Stimulated activated naive CD4-positive, alpha-beta T cell treated with Interleukin-2 at 50 U/mL for 16 hours (primary cell): ENCODE measurements around the gene ARVCF.
"Not testable (repeated sequence)": the region's sequence is repeated elsewhere in the genome, so short reads cannot be mapped to it uniquely, and the experiment has no call there.

ENCODE experiments used
- DNase-seq: peaks from one replicate; lab custom pipeline; 2025; lab: John Stamatoyannopoulos, UW

ARVCF gene

GRCh38 chr22:19936513-19936912 lies 80.1 kb downstream of the ARVCF start:
- no peak for DNase-seq

DNA sequence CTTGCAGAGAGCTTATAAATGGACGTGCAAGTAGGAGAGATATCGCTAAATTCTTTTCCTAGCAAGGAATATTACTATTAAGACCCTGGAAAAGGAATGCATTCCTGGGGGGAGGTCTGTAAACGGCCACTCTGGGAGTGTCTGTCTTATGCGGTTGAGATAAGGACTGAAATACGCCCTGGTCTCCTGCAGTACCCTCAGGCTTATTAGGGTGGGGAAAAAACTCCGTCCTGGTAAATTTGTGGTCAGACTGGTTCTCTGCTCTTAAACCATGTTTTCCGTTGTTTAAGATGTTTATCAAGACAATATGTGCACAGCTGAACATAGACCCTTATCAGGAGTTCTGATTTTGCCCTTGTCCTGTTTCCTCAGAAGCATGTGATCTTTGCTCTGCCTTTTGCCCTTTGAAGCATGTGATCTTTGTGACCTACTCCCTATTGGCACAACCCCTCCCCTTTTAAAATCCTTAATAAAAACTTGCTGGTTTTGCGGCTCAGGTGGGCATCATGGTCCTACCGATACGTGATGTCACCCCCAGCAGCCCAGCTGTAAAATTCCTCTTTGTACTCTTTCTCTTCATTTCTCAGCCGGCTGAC lies 81.4 kb downstream of the ARVCF start:
- DNase-seq: not testable (repeated sequence)

GRCh38 chr22:19933341-19934241 lies 83.0 kb downstream of the ARVCF start:
- DNase-seq: no peak

- DNase-seq: no peak
These were observed 84.0 kb downstream of the ARVCF start for GRCh38 chr22:19932367-19933206.

- no peak for DNase-seq
These were observed 85.1 kb downstream of the ARVCF start for GRCh38 chr22:19931514-19931913.

- no peak for DNase-seq
These were observed 85.8 kb downstream of the ARVCF start for GRCh38 chr22:19930551-19931486.

DNA sequence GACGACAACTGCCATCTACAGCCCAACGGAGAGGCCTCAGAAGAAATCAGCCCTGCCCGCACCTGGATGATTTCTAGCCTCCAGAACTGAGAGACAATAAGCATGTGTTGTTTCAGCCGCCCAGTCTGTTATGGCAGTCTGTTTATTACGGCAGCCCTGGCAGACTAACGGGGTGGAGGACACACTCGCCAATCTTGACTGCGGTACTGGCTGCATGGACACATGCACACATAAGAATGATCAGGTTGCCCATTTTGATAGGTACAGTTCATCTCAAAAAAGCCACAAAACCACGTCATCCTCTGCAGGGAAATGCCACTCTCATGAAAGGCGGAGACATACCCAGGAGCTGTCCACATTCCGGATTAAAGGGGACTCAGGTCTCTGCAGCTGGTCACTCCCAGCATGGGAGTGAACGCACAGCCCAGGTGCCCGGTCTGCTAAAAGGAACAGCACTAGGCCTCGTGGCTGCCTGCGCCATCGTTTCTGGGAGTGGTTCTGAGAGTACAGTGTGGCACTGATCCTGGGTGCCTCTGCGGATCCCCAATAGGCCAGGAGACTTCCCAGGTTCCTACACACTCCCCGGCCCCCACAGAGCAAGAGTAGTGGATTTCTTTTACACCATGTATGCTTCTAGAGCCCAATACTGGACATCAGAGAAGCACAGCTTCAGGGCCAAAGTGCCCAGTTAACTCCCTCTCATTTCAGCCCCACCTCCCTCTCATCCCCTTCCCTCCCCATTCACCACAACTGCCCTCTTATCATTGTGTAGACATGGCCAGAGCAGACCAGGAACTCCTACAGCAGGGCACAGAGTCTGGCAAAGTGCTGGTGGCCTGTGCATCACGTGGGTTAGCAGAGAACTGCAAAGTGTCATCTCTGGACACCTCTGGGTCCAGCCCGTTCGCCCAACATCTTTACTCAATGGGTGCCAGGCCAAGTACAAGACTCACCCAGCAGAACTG lies 86.8 kb downstream of the ARVCF start:
- DNase-seq: no peak

- DNase-seq: no peak
These were observed 88.4 kb downstream of the ARVCF start for GRCh38 chr22:19928207-19928606.

- DNase-seq: no peak
These were observed 88.9 kb downstream of the ARVCF start for GRCh38 chr22:19927696-19928095.

- not testable (repeated sequence) for DNase-seq
These were observed 90.6 kb downstream of the ARVCF start for GRCh38 chr22:19926028-19926427.

GRCh38 chr22:19923914-19924513 lies 92.6 kb downstream of the ARVCF start:
- DNase-seq: no peak

DNA sequence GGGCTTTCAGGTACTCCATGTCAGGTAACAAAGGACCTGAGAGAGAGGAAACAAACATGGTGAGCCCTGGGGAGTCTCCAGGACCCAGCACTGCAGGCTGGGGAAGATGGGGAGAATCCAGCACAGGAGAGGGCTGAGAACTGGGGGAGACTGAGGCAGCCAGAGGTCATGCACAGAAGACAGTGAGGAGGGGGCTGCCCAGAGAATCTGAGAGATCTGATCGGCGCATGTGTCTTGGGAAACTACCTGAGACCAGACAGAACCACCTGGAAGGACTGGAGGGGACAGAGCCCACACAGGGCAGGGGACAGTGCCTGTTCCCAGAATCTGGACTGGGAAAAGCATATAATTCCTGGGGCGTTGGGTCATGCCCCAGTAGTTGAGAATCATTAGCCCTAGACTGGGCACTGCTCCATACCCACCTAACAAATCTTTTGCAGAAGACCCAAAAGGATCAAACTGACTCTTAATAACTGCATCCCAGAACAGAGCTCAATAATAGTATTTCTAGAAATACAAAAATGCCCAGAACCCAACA lies 95.0 kb downstream of the ARVCF start:
- no peak for DNase-seq
